ENCODE data around the gene DLGAP1.

Gene DLGAP1

DNA sequence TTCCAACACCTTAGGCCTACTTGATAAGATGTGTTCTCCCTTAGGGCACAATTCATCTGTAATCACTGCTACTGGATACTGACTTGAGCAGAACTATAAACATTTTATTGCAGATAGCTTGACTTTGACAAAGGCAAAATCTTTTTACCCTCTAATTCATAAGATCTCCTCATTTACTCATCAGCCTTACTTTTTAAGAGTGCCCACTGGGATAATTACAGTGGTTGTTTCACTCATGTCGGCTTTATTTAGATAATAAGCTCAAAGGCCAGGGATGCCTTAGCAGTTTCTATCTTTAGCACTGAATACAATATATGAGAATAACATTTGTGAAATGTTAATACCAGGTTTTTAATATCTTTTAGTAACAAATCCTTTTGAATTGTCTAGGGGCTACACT is 144.0 kb downstream of the DLGAP1 start (continued):
- TF ChIP-seq IKZF3 (tag by site-specific recombination; IDR thresholded peaks at IDR 0.05) (no peak), ZBTB26 (tag by site-specific recombination; optimal IDR thresholded peaks at IDR 0.05) (no peak), ZNF146 (tag by site-specific recombination; IDR thresholded peaks at IDR 0.05) (no peak)

GRCh38 chr18:4309227-4309626 is 145.9 kb downstream of the DLGAP1 start:
- POLR2A ChIA-PET = no interaction called here

GRCh38 chr18:4308576-4308975 is 146.5 kb downstream of the DLGAP1 start:
- Histone ChIP-seq H3K4me1 (ENCODE audit: control insufficient read depth, insufficient read depth, low read length) (no peaks in the 10 kb centered on the region), H3K36me3 (ENCODE audit: control insufficient read depth in 2 of 2, insufficient read depth in 1 of 2, low read length in 2 of 2) (no peaks in the 10 kb centered on the region), H3K4me3 (ENCODE audit: low read depth, low read length) (no peak overlapping the region), H3K27ac (ENCODE audit: extremely low read depth, low read depth, low read length) (no peak overlapping the region), H3K9me3 (ENCODE audit: control insufficient read depth, insufficient read depth, low read depth, low read length) (no peaks in the 10 kb centered on the region)
- POLR2A ChIA-PET = no interaction called here
- TF ChIP-seq ZNF366 (tag by site-specific recombination; conservative IDR thresholded peaks at IDR 0.05) (no peak), ZNF76 (tag by site-specific recombination; IDR thresholded peaks at IDR 0.05; ENCODE audit: borderline replicate concordance, low read depth) (no peak), ZSCAN16 (tag by site-specific recombination; IDR thresholded peaks at IDR 0.05) (no peak)
- TF ChIP-seq, protein P1, sequence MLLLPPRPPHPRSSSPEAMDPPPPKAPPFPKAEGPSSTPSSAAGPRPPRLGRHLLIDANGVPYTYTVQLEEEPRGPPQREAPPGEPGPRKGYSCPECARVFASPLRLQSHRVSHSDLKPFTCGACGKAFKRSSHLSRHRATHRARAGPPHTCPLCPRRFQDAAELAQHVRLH (tag by site-specific recombination; IDR thresholded peaks at IDR 0.05) = no peak
- TF ChIP-seq, protein P2, sequence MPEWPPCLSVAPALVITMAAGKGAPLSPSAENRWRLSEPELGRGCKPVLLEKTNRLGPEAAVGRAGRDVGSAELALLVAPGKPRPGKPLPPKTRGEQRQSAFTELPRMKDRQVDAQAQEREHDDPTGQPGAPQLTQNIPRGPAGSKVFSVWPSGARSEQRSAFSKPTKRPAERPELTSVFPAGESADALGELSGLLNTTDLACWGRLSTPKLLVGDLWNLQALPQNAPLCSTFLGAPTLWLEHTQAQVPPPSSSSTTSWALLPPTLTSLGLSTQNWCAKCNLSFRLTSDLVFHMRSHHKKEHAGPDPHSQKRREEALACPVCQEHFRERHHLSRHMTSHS (tag by site-specific recombination; IDR thresholded peaks at IDR 0.05) = no peak
- CTCF ChIA-PET = no interaction called here

More at GRCh38 chr18:4309227-4309626, 145.9 kb downstream of the DLGAP1 start:
- no peaks in the 10 kb centered on the region for H3K4me1 ChIP-seq (ENCODE audit: control insufficient read depth, insufficient read depth, low read length)
- CTCF ChIA-PET = no interaction called here
- no peaks in the 10 kb centered on the region for H3K36me3 ChIP-seq (ENCODE audit: control insufficient read depth in 2 of 2, insufficient read depth in 1 of 2, low read length in 2 of 2)
- H3K9me3 ChIP-seq (ENCODE audit: control insufficient read depth, insufficient read depth, low read depth, low read length) = no peaks in the 10 kb centered on the region
- no peak overlapping the region for H3K4me3 ChIP-seq (ENCODE audit: low read depth, low read length)
- no peak for TF ChIP-seq ZFP37 (tag by site-specific recombination; IDR thresholded peaks at IDR 0.05)
- TF ChIP-seq, protein P3, sequence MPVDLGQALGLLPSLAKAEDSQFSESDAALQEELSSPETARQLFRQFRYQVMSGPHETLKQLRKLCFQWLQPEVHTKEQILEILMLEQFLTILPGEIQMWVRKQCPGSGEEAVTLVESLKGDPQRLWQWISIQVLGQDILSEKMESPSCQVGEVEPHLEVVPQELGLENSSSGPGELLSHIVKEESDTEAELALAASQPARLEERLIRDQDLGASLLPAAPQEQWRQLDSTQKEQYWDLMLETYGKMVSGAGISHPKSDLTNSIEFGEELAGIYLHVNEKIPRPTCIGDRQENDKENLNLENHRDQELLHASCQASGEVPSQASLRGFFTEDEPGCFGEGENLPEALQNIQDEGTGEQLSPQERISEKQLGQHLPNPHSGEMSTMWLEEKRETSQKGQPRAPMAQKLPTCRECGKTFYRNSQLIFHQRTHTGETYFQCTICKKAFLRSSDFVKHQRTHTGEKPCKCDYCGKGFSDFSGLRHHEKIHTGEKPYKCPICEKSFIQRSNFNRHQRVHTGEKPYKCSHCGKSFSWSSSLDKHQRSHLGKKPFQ (tag by site-specific recombination; IDR thresholded peaks at IDR 0.05) = no peak
- H3K27ac ChIP-seq (ENCODE audit: extremely low read depth, low read depth, low read length) = no peak overlapping the region

DNA sequence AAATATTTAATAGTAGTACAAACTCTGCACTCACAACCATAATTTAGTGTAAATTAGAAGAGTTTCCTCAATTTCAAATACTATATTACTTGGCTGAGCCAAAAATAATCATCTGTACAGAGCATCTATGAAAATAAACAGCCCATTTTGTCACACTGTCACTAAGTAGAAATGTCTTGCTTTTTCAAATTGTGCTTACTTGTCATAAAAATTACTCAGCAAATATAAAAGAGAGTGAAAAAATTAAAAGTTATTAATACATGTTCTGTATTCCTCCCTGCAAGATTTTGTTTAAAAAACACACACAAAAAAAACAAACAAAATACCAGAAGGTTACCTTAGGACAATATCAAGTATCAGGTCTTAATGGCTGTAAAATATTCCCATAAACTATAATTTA is 155.7 kb downstream of the DLGAP1 start:
- no peaks in the 10 kb centered on the region for H3K9me3 ChIP-seq (ENCODE audit: control insufficient read depth, insufficient read depth, low read depth, low read length)
- no peak overlapping the region for H3K27ac ChIP-seq (ENCODE audit: extremely low read depth, low read depth, low read length)
- POLR2A ChIA-PET = interaction anchor here (0.7 kb wide), 1 partner anchor 14 kb away, joined by 3 read pairs; no protein-coding TSS in a partner anchor
- H3K4me3 ChIP-seq (ENCODE audit: low read depth, low read length) = no peak overlapping the region
- H3K36me3 ChIP-seq (ENCODE audit: control insufficient read depth in 2 of 2, insufficient read depth in 1 of 2, low read length in 2 of 2) = no peaks in the 10 kb centered on the region
- no peaks in the 10 kb centered on the region for H3K4me1 ChIP-seq (ENCODE audit: control insufficient read depth, insufficient read depth, low read length)
- CTCF ChIA-PET = no interaction called here
- no peak for TF ChIP-seq ZNF510 (tag by site-specific recombination; IDR thresholded peaks at IDR 0.05; ENCODE audit: insufficient replicate concordance)
- no peak for TF ChIP-seq ZNF169 (tag by site-specific recombination; IDR thresholded peaks at IDR 0.05)
- no peak for TF ChIP-seq ZNF416 (tag by site-specific recombination; IDR thresholded peaks at IDR 0.05)
- no peak for TF ChIP-seq ZNF600 (tag by site-specific recombination; IDR thresholded peaks at IDR 0.05)
- no peak for TF ChIP-seq GLIS1 (tag by site-specific recombination; IDR thresholded peaks at IDR 0.05)
- no peak for TF ChIP-seq ZNF366 (tag by site-specific recombination; conservative IDR thresholded peaks at IDR 0.05)
- no peak for TF ChIP-seq ZNF529 (tag by site-specific recombination; IDR thresholded peaks at IDR 0.05; ENCODE audit: insufficient replicate concordance)
- no peak for TF ChIP-seq ZNF501 (tag by site-specific recombination; IDR thresholded peaks at IDR 0.05)
- TF ChIP-seq ZNF692 (tag by site-specific recombination; IDR thresholded peaks at IDR 0.05) = no peak
- no peak for TF ChIP-seq TCF7L2 (IDR thresholded peaks at IDR 0.05; ENCODE audit: borderline replicate concordance, low read depth, low read length)
- TF ChIP-seq, protein P2 (tag by site-specific recombination; IDR thresholded peaks at IDR 0.05) = no peak
- TF ChIP-seq ZNF148 (tag by site-specific recombination; IDR thresholded peaks at IDR 0.05; ENCODE audit: borderline replicate concordance) = no peak
